CD4-positive, alpha-beta T cell treated with Interleukin-6 at 100 ng/mL for 8 hours (primary cell): ENCODE measurements around the gene KRTAP5-4.

Experiments
- DNase-seq: peaks from one replicate; pipeline ENCODE4 v3.0.0-alpha.2; 2020; ENCODE audit warnings: mixed read lengths, low spot score

Gene KRTAP5-4

DNA sequence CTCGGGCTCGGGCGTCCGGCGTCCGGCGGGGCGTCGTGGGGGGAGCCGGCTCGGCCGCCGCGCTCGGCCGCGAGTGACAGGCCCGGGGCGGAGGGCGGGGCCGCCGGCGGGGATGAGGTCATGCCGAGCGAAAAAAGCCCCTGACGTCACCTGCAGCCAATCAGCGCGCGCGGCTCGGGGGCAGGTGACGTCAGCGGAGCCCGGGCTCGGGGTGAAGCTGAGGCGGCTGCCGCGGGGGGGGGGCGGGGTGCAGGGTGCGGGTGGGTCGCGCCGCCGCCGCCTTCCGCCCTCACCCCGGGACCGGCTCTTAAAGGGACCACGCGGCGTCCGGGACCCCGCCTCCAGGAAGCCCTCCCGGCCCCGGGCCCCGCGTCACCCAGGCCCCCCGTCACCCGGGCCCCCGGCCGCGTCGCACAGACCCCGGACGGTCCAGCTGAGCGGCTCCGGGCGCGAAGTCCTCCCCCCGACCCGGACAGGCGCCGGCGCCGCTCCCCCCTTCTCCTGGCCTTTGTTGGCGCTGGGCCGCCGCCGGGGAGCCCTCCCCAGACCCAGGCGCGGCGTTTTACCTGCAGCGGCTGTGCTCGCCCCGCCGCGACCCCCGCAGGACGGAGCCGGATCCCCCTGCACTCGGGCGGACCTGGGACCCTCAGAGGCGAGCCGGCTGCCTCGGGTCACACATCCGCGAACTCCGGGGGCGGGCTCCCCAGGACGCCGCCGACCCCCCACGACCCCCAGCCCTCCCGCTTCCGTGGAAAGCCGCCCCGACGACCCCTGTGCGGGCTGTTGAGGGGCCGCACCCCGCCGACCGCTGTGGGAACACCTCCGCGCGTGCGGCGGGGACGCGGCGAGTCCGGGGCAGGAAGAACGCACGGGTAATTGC is 49.5 kb downstream of the KRTAP5-4 start, which contains the start of gene DUSP8:
DUSP8 (minus strand) TSS at position 75 of the 880 bp plus-strand sequence. CDS start 6,445 bp downstream, outside the sequence.
- DNase-seq: peak; percentile 93

DNA sequence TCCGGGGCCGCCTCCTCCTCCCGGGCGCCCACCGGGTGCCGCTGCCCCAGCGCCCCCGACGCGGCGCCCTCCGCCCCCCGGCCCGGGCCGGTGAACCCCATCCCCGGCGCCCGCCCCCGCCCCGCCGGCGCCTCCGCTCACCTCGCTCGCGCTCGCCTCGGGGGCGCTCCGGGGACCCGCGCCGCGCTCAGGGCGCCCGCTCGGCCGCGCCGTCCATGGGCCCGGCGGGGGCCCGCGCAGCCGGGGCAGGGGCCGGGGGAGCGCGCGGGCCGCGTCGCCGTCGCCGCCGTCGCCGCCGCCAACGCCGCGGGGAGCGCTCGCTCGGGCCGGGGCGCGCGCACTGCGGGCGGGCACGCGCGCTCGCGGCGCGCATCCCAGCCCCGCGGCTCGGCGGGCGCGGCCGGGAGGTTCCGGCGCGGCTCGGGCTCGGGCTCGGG is 50.2 kb downstream of the KRTAP5-4 start:
- DNase-seq: no peak
